ENCODE results near the gene ASB18.

GRCh38 chr2:236290742-236291425, 26.7 kb upstream of the ASB18 start:
- TF ChIP-seq CTCF (IDR thresholded peaks at IDR 0.05; ENCODE audit: poor library complexity) (no peak), EZH2phosphoT487 (IDR thresholded peaks at IDR 0.05; ENCODE audit: low read depth, severe bottlenecking, unreplicated experiment) (no peak)
